HepG2 (cell line): ENCODE data around the gene HSDL1. TPM values are rescaled to one million over a fixed set of nuclear protein-coding genes. Genes with fewer than 3 reads are reported as not detected.

Experiments used
- HMGXB4 ChIP-seq, 2 experiments: sonication (generic) in 1 of 2; formaldehyde crosslinking in 1 of 2; IDR thresholded peaks; 2 replicates each; pipeline versions ENCODE4 v1.4.0 to v1.6.1; 2018 to 2020; ENCODE audit warnings: missing genetic modification reagents in 2 of 2, borderline replicate concordance in 1 of 2, low read depth in 1 of 2, mild to moderate bottlenecking in 1 of 2, missing biosample characterization in 1 of 2
- PHF8 ChIP-seq: sonication (generic); formaldehyde crosslinking; IDR thresholded peaks from 2 replicates; pipeline ENCODE4 v1.5.0; 2020; ENCODE audit warnings: missing genetic modification reagents
- UBTF ChIP-seq: sonication (generic); formaldehyde crosslinking; IDR thresholded peaks from 2 replicates; pipeline ENCODE4 v1.4.0; 2020; ENCODE audit warnings: mild to moderate bottlenecking, missing genetic modification reagents
- ZMAT3 ChIP-seq: sonication (generic); formaldehyde crosslinking; conservative IDR thresholded peaks from 2 replicates; pipeline ENCODE4 v1.7.0; 2021; ENCODE audit warnings: missing genetic modification reagents
- ZNF503 ChIP-seq: sonication (generic); formaldehyde crosslinking; IDR thresholded peaks from 2 replicates; pipeline ENCODE4 v1.4.0; 2020; ENCODE audit warnings: missing genetic modification reagents
- polyA plus RNA-seq, 8 experiments: library from polyadenylated mRNA; depleted of rRNA in 3 of 8; stranded (reverse) in 7 of 8; unstranded in 1 of 8; fragments of >200 nt; fragmentation: Illumina TruSeq in 4 of 8; extraction: Trizol in 4 of 8; gene quantifications; 2 replicates each; pipeline versions ENCODE4 v1.2.1 to v1.2.3, GENCODE V29; 2011 to 2016; ENCODE audit warnings: low read depth in 4 of 8, missing spikeins in 1 of 8, mixed read lengths in 1 of 8; ENCODE audit not compliant: insufficient read depth in 1 of 8
- total RNA-seq, 5 experiments: library from RNA; depleted of rRNA; stranded (reverse); fragments of >200 nt; fragmentation: Illumina TruSeq; extraction: Trizol; gene quantifications; 2 replicates each; pipeline ENCODE4 v1.2.3, GENCODE V29; 2016; ENCODE audit warnings: low read depth in 1 of 5
- TF ChIP-seq, protein P1 (sequence below): sonication (generic); formaldehyde crosslinking; IDR thresholded peaks from 2 replicates; pipeline ENCODE4 v1.4.0; 2020; ENCODE audit warnings: mild to moderate bottlenecking, missing genetic modification reagents
- TF ChIP-seq, protein P2 (sequence below): sonication (generic); formaldehyde crosslinking; IDR thresholded peaks from 2 replicates; pipeline ENCODE4 v1.8.0; 2022; ENCODE audit warnings: mild to moderate bottlenecking, missing genetic modification reagents; ENCODE audit not compliant: insufficient replicate concordance

HSDL1 gene
- total and polyA plus RNA-seq, 2 of the 13 experiments (the other 11 are each of a cell fraction or from before 2014, with no cell fraction given) = 49.2 to 49.7 TPM

GRCh38 chr16:84144209-84144858, 643 bp downstream of the HSDL1 start (continued):
- peak in 1 of 2 experiments; percentile 44; a peak in 1 of 4 replicates for TF ChIP-seq HMGXB4 (CRISPR knock-in tag; IDR thresholded peaks at IDR 0.05; ENCODE audit: borderline replicate concordance in 1 of 2, low read depth in 1 of 2)
- peak; percentile 2; the same call in 1 of the 2 replicates for TF ChIP-seq ZMAT3
- TF ChIP-seq, protein P1, sequence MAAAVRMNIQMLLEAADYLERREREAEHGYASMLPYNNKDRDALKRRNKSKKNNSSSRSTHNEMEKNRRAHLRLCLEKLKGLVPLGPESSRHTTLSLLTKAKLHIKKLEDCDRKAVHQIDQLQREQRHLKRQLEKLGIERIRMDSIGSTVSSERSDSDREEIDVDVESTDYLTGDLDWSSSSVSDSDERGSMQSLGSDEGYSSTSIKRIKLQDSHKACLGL (CRISPR knock-in tag) = 0 out of 2 replicates have a peak, but pooled peaks have one; percentile 27
- TF ChIP-seq ZNF503 (CRISPR knock-in tag) = no peak
- peak; percentile 61; the same call in 1 of the 2 replicates for TF ChIP-seq UBTF
- peak; percentile 16; the same call in 1 of the 2 replicates for TF ChIP-seq PHF8 (CRISPR knock-in tag)
- TF ChIP-seq, protein P2, sequence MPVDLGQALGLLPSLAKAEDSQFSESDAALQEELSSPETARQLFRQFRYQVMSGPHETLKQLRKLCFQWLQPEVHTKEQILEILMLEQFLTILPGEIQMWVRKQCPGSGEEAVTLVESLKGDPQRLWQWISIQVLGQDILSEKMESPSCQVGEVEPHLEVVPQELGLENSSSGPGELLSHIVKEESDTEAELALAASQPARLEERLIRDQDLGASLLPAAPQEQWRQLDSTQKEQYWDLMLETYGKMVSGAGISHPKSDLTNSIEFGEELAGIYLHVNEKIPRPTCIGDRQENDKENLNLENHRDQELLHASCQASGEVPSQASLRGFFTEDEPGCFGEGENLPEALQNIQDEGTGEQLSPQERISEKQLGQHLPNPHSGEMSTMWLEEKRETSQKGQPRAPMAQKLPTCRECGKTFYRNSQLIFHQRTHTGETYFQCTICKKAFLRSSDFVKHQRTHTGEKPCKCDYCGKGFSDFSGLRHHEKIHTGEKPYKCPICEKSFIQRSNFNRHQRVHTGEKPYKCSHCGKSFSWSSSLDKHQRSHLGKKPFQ (CRISPR knock-in tag) = no peak
